NCI-H2196 (cell line): ENCODE data around the gene DGKG.

ENCODE experiments used
- DNase-seq: peaks from one replicate; lab custom pipeline; 2025; ENCODE audit not compliant: unreplicated experiment; lab: John Stamatoyannopoulos, UW

DGKG gene

DNA sequence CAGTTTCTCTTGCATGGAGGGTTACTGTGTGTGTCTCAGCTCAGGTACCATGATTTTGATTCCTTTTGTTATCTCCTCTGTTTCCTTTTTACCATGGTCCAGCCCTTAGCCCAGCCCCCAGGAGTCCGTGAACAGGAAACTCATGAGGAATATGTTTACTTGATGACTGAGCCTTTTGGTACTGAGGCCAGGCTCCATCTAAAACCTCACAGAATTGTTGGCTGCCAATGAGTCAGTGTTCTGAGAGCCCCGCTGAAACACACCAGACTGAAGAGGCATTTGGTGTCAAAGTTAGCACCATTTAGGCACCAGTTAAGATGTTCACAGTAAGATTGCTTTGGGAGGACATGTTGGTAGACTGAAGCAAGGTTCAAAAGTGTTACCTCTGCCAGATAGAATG is 80.9 kb downstream of the DGKG start:
- no peak for DNase-seq

DNA sequence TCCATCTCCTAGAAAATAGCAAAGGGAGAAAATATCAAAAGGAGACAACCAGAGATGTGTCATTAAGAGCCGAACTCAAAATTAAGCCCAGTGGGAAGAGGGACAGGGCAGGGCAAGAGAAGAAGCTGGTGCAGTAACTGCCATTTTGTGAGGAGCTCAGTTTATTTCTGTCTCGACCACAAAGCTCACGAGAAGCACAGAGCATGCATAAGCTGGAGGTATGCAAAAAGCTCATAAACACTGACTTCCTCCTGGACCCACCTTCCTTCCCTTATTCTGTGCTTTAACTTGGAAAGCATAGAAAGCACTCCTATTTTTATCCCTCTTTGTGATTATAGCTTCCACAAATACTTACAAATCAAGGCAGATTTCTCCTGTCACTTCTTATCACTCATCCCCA is 81.3 kb downstream of the DGKG start:
- no peak for DNase-seq

DNA sequence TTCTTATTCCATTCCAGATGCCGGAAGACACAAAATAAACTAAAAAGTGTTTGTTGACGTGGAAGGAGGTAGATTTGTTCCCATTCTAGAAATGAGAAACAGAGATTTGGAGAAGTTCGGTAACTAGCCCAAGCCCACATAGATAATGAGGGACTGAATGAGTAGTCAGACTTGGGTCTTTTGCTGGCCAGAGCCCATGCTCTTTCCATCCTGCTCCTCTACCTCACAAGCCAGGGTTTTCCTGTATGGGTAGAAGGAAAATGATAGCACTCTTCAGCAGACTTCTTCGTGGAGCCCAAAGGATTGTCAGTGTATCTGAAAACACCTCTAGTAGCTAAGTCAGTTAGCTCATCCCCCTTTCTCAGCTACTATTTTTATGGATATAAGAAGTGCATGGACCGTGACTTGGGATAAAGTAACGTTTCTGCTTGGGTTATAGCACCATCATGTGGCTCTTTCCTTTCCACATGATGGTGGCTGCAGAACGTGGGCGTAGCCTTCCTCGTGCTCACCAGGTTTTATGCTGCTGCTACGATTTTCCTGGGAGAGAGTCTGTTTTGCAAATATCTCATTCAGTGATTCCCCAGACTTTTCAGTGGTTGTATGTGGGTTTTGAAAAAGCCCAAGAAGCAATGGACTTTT is 84.6 kb downstream of the DGKG start:
- DNase-seq = peak; percentile 64

DNA sequence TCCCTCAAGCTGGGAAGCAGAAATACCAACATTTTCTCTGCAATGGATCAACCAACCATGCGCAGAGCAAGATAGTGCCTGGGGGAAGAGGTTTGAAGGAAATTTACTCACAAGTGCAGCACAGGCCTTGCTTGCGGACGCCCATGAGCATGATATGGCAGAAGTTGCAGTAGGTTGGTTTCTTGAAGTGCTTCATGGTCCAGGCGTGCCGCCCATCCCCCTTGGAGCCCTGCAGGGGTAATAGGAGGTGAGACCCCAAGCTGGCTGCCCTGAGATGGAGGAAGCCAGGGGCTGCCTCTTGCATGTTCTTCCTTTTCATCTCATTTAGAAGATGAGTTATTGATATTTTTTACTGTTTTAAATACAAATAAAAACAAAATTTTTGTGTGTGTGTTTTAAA is 86.6 kb downstream of the DGKG start:
- no peak for DNase-seq

DNA sequence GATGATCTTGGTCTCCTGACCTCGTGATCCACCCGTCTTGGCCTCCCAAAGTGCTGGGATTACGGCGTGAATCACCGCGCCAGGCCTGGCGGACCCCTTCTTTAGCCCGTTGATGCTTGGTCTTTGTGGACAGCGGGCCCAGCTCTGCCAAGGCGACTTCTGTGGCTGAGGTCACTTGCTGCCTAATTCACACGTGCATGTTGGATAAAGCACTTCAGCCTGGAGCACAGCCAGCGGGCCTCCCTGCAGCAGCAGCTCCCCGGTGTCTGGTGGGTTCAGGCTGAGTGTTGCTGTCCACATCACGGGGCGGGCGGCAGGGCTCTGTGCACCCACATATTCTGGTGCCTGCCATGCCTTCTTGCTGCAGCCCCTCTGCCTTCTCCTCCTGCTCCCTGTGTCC is 88.4 kb downstream of the DGKG start:
- DNase-seq = no peak

DNA sequence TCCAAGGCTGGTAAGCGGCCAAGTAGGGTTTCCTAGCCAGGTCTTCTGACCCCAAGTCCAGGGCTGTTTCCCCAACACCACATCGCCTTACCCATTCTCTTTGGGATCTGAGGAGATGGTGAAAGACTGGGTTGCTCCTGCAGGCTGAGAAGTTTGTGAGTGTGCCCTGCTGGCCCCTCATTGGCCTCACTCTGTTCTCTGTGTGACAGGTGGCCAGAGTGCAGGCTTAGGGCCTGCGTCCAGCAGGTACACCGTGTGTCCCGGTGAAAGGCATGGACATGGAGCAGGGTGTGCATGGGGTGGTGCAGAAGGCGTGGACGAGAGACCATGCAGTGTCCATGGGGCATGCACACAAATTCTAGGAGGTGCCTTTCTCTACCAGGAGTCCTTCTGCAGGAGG is 91.3 kb downstream of the DGKG start:
- DNase-seq = no peak

DNA sequence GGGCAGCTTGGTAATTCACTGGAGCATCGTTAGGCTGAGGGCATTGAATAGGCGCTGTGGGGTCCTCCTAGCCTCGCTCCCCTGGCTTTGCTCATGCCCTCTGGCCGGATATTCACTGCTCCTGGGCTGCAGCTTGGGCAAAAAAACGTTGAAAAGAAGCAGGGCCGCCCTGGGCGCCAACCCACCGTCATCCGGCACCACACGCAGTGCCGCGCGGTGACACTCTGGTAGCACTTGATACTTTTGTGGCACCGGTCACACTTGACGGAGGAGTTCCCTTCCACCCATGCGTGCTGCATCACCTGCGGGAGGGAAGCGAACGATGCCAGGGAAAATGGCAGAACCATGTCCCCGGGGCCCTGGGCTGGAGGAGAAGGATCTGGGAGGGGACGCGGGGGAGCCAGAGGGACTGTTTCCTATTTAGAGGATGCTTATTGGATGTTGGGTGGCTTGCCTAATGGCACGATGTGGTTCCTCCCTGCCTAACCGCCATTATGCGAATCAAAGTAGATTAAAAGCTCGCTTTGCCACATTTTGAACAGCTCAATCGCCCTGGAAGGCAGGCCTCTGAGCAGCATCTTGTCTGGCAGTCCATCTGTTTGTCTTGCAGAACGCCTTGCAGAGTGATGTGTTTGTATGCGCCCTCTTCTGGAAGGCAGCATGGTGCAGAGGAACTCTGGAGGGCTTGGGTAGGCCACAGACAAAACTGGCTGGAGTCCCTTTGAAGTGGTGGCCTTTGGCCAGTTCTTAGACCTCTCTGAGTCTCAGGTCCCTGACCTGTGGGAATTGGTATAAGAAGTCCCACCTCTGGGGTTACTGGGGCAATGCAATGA is 93.2 kb downstream of the DGKG start:
- no peak for DNase-seq

DNA sequence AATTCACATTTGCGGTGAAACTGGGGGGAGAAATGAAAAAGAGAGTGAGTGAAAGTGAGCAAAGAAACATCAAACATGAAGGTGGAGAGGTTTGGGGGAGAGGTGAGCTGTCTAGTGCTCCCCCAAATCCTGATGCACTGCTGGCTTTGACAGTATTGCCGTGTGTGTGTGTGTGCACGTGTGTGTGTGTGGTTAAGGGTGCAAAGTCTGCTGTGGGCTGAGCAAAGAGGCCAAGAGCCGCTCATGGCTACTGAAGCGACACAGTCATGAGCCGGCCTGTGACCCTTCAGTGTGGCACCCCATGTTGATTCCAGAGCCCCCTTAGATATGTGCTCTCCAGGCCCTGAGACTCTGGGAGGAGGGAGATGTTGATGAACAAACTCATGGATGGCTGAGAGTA is 94.3 kb downstream of the DGKG start:
- DNase-seq = no peak

DNA sequence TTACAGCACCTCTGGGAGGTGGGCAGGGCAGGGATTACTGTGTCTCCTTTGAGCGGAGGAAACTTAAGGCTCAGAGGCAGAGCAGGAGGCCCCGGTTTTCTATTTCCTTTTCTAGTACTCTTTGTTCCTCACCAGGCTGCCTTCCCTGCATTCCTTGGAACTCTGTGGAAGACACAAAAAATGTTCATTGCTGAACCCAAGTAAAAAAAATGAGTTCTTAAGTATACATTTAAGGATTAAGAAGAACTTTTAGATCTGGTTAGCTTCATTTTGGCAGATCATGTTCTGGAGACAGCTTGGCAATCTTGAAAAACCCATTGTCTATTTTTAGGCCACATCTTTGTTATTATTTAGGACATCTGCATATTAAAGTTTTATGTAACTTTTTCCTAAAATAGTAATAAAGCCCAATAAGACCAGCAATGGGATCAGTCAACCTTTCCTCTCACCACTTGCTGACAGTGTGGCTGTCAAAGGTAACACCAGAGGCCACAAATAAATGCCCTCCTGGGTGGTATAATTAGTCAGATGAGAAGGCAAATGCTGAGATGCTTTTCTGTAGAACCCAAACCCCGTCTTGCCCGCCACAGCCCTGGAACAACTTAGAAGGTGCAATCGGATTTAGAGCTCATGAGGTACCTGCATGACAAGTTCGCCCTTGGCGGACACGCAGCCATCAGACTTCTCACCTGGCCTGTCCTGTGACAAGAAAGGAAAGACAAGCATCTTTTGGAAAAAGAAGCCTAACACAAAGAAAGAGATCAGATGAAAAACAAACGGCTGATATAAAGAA is 97.2 kb downstream of the DGKG start:
- DNase-seq = no peak

DNA sequence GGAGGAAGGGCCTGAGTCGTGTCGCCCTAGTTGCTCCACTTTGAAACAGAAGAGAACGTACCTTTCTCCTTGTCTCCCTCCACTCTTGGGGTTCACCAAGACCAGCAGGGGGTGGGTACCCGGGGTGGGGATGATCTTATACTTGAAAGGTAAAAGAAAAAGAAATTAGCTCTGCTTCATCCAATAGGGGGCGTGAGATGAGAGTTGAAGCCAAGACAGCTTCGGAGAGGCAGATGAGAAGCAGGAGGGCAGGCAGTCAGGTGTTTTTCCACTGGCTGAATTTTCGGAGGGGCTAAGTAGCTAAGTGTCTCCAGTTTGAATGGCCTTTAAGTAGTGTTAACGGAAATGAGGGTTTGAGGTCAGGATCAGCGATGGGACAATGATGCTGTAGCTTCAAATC is 100.4 kb downstream of the DGKG start:
- no peak for DNase-seq

DNA sequence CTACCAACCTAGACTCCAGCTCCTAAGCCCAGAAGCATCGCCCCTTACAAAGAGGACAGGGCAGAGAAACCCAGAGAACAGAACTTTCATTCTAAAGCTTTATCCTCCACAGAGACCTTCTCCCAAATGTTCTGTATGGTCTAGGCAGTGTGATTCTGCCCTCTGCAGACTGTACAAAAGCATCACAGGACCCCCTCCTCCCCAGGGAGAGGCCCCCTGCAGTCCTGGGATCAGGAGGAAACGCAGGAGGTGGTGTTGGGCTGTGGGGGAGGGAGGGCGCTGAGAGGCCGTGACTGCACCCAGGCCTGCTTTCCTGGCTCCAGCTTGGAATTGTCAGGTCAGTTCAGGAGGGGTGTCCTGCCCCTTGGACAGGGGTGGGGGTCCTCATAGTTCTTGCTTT is 101.3 kb downstream of the DGKG start:
- no peak for DNase-seq

DNA sequence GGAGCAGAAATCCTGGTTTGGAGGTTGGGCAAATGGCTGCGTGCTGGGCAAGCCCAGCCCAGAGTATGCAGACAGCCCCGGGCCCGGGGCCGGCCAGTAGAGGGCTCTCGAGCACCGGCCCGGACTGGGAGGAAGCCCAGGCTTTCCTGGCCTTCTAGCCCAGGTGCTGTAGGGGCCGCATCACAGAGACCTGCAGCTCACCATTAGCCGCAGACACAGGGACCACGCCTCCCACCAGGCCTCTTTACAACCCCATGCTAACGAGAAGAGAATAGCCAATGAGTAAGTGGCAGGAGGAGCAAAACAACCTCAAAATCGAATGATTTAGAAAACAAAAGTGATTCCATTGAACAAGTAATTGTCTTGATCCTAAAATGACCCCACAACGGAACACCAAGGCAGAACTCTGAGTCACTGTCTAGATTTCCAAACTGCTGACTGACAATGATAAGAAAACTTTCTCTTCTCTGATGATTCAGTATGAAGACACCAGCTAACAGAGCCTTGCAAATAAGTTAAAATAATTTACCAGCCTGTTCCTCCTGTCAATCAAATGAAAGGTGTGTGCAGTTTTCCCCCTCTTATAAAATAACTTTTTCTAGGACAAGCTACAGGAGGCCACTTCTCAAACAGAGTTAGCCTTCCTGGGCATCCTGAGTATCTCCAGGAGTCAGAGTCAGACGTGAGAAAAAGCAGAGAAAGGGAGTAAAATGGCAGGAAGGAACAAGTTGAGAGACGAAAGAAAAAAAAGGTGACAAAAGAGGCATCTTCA is 102.2 kb downstream of the DGKG start:
- DNase-seq = peak; percentile 83

DNA sequence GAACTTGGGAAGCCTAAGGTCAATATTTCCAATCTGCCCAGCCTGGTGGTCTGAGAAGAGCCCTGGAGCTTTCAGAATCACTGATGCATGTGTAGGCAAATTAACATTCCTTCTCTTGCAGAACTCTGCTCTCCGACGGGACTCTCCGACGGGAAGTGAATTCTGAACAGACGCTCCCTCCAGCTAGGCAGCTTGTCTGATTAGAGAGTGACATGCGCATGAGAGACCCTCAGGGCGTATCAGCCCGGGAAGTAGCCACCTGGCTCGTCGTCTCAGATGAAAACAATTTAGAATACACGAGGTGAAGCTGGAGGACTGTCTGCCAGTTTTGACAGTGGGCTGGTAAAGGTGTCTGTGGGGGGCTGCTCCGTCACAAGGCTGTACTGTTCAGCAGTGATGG is 103.1 kb downstream of the DGKG start:
- no peak for DNase-seq

DNA sequence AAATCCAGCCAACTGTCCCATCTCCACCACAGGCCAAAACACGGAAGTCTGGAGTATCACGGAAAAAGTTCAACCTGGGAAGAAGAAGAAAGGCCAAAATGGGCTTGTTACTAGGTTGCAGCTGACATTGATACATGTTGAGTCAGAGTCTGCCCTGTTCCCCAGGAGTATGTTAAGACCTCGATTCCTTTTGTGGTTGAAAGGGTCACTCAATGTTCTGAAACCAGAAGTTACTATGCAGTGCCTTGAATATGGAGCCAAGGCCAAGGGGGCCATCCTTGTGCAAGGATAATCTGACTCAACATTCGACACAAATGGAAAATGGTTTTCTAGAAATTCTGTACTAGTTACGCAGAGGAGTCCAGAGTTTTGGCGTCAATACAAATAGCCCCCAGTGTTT is 104.2 kb downstream of the DGKG start:
- no peak for DNase-seq

DNA sequence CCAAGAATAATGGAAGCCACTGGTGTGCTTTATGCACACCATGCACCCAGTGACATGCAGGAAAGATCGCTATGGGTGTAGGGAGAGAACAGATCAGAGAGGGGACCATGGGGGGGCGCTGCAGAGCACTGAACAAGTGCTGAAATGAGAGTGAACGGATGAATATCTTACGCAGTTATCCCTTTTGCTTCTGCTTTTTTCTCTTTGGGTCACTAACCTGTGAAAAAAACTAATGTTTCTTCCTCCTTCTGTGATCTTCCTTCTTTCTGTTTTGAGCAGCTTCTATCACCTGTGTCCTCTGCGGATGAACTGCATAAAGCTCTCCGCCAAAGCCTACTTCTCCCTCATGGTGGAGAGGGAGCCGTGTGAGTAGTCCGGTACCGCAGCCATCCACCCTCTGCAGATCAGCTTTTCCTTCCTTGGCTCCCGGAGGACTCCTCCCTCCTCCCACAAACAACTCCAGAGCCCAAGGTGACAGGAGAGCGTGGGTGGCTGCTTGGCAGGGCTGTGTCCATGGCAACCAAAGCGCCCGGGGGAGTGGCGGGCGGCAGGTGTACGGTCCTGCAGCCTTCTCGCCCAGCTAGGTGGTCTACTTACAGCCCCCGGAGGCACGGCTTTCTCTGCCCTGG is 106.2 kb downstream of the DGKG start:
- no peak for DNase-seq

DNA sequence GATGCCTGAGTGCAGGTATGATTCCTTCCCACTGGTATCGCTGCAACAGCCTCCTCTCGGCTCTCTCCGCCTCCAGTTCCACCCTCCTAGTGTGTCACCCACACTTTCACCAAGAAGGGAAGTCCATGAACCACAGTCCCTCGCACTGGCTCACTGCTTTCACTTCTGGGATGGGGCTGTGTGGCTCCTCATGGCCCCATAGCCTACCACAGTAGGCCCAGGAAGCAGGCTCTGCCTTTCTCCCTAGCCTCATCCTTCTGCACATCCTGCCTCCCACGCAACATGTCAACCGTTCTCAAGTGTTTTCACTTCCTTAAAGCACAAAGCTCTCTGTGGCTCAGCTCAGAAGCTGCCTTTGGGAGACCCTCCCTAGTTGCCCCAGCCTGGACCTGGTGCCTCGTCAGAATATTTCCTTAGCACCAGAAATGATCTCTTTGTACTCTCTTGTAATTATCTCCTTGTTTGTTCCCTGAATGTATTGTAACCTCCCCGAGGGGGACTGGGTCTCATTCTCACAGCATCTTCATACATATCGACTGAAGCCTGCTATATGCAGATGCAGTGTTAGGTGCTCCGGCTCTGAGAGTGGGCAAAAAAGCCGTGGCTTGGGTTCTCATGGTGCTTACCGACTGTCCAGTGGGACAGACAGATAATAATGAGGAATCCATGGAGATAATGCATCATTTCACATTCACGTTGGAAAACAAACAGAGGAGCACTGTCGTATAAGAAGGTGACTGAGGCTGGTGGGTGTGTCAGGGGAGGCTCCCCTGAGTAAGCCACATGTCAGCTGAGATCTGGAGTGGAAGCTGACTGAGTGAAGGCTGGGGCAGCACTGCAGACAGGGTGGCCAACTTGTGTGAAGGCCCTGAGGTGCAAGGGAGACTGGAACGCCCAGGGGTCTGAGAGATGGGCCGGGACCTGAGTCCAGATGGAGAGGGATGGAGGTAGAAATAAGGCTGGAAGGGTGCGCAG is 107.1 kb downstream of the DGKG start:
- no peak for DNase-seq

DNA sequence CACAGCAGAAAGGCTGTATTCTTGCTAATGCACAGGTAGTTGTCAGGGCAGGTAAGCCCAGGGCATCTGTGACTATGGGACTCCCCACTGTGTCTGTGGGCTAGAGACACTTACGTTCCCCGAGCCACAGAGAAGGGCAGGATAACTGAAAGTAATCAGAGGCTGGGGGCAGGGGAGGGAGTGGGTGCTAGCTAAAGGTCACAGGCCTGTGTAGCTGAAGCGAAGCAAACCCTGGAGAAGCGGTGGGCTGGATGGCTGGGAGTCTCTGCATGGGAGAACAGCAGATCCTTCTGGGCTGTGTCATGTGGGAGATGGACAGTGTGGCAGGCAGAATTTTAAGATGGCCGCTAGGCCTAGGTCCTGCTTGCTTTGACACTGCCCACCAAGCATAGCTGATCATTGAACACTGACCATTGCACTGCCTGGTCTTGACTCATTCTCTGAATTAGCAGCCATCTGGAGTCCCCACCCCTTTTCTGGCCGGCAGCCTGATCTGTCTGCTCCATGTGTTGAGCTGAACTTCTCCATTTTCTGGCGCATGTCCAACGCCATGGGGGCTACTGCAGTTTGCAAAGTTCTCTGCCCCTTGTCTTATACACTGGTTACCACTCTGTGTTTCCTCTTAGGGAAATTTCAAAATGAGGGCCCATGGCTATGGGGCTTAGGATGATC is 110.0 kb downstream of the DGKG start:
- DNase-seq = no peak

DNA sequence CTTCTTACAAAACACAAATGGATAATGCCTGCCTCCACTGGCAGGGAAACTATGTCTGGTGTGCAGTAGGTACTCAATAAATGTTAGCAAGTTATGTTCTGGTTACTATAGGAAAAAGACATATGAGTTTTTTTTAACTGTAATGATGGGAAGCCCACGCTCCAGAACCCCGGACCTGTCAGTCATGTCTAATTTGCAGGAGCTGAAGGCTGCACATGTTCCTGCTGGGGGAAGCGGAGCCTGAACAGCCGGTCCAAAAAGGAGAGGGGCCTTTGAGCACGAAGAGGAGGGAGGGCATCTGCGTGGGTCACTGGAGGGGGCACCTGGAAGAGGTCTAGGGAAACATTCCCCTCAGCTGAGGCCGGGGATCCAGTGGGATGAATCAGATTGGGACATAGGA is 113.2 kb downstream of the DGKG start:
- no peak for DNase-seq
